Glomerular endothelial cell (primary cell): Measurements from ENCODE around the gene RIMS1. TPM values are rescaled to one million over a fixed set of nuclear protein-coding genes. Genes with fewer than 3 reads are reported as not detected.
"Not testable (repeated sequence)": the region's sequence is repeated elsewhere in the genome, so short reads cannot be mapped to it uniquely, and the experiment has no call there.

Experiments
- DNase-seq: peaks from one replicate; pipeline ENCODE4 v3.0.0-alpha.2; 2011; ENCODE audit warnings: low read depth, low spot score; ENCODE audit errors: extremely low read depth
- total RNA-seq: library from RNA; depleted of rRNA; stranded (reverse); fragments of >200 nt; gene quantifications from 2 replicates; pipeline ENCODE4 v1.2.3, GENCODE V29; 2015

Gene RIMS1
- total RNA-seq, 1 donor from 2014 or later: 0.64 TPM

DNA sequence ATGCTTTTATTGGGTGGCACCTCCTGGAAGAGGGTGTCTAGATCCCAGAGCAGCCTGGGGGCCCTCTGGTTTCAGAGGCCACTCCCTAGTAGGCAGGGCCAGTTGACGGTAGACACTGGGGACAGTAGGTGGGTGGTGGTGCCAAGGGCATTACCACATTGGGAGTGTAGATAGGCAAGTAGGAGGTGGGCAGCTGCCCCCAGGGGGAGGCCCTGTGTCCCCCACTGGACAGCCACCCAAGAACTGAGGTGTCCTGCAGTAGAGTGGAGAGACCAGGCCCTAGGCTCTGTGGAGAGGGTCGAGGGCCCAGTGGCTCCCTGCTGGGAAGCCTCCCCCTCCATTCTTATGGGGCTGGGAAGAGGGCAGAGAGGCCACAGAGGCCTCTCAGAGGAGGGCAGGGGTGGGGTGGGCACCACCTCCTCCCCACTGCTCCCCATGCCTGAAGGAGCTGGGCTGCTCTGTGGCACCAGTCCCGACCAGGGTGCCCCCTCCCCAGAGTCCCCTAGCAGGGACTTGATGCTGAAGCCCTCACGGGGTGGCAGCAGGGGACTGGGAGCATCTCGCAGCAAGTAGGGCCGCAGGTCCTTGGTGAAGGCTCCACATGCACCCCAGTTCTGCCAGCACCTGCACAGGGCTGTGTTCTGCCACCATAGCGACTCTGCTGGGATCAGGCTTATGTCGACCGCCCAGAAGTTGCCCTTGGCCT lies 430.5 kb downstream of the RIMS1 start:
- DNase-seq: no peak

DNA sequence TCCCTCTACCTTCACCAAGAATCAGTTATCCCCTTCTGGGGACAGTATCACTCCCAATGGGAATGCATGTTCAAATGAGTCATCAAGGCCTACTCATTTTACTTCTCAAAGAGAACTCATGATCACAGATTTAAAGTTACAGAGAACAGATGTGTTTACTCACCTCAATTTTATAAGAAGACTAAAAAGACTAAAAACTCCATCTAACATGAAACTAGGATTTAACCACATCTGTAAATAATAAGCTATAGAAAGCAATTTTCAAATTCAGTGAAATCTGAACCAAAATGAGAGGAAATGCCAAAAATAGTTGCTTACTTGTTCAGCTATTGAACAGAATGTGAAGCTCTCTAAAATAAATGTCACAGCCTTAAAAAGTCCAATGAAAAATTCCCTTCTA lies 435.4 kb downstream of the RIMS1 start:
- no peak for DNase-seq

DNA sequence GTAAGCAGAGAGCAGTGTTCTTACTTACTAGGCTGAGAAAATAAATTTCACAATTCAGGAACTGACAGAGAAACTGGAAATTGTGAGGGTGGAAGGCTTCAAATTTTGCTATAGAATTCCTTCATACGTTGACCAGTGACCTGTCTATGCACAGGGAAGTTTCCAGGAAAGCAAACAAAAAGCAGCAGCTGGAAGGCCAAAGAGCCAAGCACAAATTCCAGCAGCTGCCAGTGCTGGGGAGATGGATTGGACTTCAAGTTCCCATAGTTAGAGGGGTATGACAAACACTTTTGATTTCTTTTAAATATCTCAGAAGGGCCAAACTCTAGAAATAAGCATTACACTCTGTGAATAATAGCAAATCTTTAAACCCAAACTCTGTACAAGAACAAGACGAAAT lies 436.4 kb downstream of the RIMS1 start:
- no peak for DNase-seq

DNA sequence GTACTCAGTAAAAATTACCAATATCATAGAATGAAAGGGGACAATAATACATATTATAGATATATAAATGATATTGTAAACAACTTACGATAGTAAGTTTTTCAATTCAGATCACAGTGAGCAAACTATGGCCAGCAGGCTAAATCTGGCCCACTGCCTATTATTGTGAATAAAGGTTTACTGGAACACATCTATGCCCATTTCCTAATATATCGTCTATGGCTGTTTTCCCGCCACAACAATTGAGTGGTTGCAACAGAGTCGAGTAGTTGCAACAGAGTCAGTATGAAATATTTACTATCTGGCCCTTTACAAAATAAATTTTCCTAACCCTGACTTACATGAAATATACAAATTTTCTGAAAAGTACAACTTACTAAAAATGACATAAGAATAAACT lies 438.2 kb downstream of the RIMS1 start:
- no peak for DNase-seq

- no peak for DNase-seq
These were observed 442.4 kb downstream of the RIMS1 start for GRCh38 chr6:72328775-72329174.

GRCh38 chr6:72335203-72335602 lies 448.9 kb downstream of the RIMS1 start:
- not testable (repeated sequence) for DNase-seq

GRCh38 chr6:72348926-72349325 lies 462.6 kb downstream of the RIMS1 start:
- DNase-seq: no peak

GRCh38 chr6:72350296-72350881 lies 464.0 kb downstream of the RIMS1 start:
- DNase-seq: no peak

DNA sequence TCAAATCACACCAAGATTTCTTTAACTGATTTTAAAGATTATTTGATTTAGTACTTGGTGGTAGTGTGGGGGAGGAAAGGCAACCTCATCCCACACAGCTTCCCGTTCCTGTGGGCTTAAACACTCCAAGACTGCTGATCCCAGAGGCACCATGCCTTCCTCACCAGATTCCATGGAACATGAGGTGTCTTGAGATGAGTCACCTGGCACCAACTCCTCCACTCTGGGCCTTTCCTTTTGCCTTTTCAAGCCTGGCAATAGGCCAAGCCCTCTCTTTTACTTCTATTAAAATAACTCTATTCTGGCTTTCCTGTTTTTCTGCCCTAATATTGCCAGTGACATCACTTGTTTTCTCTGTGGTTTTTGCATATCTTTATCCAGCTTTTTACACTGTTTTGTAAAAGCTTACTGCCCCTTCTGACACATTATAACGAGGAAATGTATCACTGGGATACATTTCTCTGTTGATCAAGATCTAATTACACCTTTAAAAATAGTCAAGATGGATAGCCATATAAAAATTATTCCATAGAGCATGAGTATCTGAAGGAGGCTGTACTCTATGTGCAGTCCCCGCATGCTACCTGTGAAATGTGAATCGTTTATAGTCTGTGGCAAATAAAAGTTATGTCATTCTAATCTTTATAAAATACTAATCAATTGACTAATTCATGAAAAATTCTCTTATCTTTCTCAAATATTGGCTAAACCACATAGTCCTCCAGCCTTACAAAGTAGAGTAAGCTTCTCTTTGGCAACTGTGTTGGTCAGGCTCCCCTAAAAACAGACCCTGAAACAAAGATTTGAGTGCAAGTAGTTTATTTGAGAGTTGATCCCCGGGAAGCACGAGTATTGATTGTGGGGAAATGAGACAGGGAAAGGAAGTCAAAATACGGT lies 477.7 kb downstream of the RIMS1 start:
- DNase-seq: peak; percentile 75

GRCh38 chr6:72365773-72366172 lies 479.4 kb downstream of the RIMS1 start:
- no peak for DNase-seq

GRCh38 chr6:72367439-72367838 lies 481.1 kb downstream of the RIMS1 start:
- DNase-seq: no peak

- DNase-seq: no peak
These were observed 485.1 kb downstream of the RIMS1 start for GRCh38 chr6:72371473-72371872.

DNA sequence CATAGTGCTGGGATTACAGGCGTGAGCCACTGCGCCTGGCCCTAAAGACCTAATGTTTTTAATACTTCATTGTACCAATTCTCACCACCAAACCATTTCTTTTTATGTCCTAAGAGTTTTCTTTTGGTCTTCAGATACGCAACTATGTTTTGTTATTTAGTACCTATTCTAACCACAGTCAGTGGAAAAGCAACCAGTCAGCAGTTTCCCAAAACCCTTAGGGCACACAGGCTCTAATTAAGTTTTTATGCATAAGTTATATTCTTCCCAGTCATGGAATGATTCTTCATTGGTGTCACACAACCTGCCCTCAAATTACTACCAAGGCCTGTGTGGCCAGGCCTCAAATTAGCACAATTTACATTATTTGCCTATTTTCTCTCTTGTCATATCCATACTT lies 487.8 kb downstream of the RIMS1 start:
- no peak for DNase-seq

GRCh38 chr6:72374857-72375256 lies 488.5 kb downstream of the RIMS1 start:
- no peak for DNase-seq

- DNase-seq: no peak
These were observed 490.4 kb downstream of the RIMS1 start for GRCh38 chr6:72376736-72377135.

DNA sequence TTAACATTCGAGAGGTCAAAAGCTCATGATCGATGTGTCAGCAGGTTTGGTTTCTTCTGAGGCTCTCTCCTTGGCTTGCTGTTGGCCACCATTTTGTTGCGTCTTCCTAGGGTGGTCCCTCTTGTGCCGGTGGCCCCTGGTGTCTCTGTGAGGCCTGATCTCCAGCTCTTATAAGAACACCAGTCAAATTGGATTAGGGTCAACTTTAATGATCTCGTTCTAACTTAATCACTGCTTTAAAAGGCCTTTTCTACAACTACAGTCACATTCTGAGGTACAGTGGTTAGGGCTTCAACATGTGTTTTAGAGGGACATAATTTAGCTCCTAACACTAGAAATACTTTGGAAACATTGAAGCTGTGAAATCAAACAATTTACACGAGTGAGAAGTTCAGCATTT lies 494.7 kb downstream of the RIMS1 start:
- no peak for DNase-seq

- DNase-seq: no peak
These were observed 496.5 kb downstream of the RIMS1 start for GRCh38 chr6:72382602-72383529.

DNA sequence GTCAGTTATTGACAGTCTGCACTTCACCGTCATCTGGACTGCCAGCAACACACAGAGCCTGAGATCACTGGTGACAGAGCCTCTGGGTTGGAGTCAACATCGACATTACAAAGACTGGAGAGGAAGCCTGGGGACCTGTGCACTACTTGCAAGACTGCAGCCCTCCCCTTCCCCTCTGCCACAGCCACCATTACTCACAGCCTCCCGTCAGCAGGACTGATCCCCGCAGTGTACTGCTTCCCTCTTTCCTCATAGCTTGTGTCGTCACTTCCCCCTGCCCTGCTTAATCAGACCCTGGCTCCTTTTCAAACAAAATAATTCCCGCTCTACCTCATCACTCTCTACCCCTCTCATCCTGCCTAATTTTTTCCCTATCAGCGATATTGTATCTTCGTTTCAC lies 500.0 kb downstream of the RIMS1 start:
- DNase-seq: no peak

DNA sequence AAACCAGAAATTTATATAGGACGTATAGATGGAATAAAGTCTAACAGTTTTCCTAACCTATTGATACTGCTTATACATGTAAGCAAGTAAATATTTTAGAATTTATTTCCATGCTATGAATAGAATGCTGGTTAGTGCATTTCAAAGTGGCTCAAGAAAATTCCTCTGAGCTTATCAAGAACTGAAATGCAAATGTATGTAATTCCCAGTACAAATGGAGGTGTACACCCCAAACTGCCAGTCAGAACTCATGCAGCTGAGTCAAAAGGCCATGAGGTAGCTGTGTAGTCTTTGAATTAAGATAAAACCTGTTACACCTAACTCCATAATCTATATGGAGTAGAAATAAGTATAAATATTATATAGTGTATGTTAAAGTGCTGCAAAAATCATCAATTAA lies 503.3 kb downstream of the RIMS1 start:
- no peak for DNase-seq

DNA sequence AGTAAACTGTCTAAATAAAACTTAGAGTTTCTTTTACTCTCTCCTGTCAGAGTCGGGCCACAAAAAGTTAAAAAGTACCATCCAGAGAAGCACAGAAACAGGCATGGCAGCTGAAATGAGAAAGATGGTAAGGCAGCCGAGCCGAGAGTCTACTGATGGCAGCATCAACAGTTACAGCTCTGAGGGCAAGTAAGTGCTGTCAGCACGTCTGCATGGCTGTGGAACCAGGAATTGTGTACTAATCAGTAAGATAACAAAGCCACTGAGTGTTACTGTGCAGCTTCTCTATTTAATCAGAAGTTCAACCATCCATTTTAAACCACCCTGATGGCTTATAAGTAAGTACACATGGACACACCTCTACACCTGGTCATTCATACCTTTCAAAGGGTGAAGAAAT lies 504.2 kb downstream of the RIMS1 start:
- DNase-seq: no peak

DNA sequence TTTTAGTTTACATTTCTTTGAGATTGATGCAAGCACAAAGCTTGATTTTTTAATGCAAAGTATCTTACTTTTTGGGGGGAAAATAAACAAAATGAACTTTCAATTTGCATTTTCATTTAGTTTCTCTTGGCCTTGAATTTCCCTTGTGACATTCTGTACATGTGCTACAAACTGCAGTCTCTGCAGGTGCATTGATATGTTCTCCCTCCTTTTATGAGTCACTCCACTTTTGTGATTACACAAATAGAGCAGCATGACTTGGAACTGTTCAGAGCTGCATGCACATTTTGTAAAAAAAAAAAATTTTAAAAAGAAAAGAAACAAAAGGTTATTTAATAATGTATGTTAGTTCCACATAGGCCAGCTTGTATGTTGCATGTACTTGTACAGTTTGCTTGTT lies 515.5 kb downstream of the RIMS1 start:
- DNase-seq: no peak
